GM04504 (cell line): ENCODE results near the gene RNASE3.
A peak's percentile ranks its signal among the peaks of the same experiment; 100 is the strongest.
"Not testable (repeated sequence)": the region's sequence is repeated elsewhere in the genome, so short reads cannot be mapped to it uniquely, and the experiment has no call there.

ENCODE experiments used
- DNase-seq: peaks from one replicate; pipeline ENCODE4 v3.0.0-alpha.2; 2012; ENCODE audit warnings: low read depth

RNASE3 gene

GRCh38 chr14:20891126-20891825 lies at the start of gene RNASE3:
Gene RNASE3 (plus strand): TSS chr14:20891385. CDS start chr14:20891687, 302 bp downstream.
- DNase-seq, result not testable (repeated sequence)

GRCh38 chr14:20846560-20846959 lies 44.6 kb upstream of the RNASE3 start:
- DNase-seq, result no peak

- DNase-seq, result no peak
These were observed 42.8 kb upstream of the RNASE3 start for GRCh38 chr14:20848316-20848954.

- no peak for DNase-seq
These were observed 42.1 kb upstream of the RNASE3 start for GRCh38 chr14:20848955-20849570.

GRCh38 chr14:20853042-20853441 lies 38.1 kb upstream of the RNASE3 start:
- no peak for DNase-seq

GRCh38 chr14:20855652-20856291 lies 35.4 kb upstream of the RNASE3 start:
- peak; percentile 26 for DNase-seq

- DNase-seq, result no peak
These were observed 34.0 kb upstream of the RNASE3 start for GRCh38 chr14:20857207-20857606.

GRCh38 chr14:20857630-20858261 lies 33.4 kb upstream of the RNASE3 start:
- peak; percentile 17 for DNase-seq

GRCh38 chr14:20866194-20866593 lies 25.0 kb upstream of the RNASE3 start:
- no peak for DNase-seq

GRCh38 chr14:20866963-20867362 lies 24.2 kb upstream of the RNASE3 start:
- DNase-seq, result no peak

- peak; percentile 24 for DNase-seq
These were observed 17.6 kb upstream of the RNASE3 start for GRCh38 chr14:20873370-20874177.

GRCh38 chr14:20877016-20877415 lies 14.2 kb upstream of the RNASE3 start:
- DNase-seq, result no peak

- no peak for DNase-seq
These were observed 12.5 kb upstream of the RNASE3 start for GRCh38 chr14:20878695-20879094.

- not testable (repeated sequence) for DNase-seq
These were observed 10.0 kb upstream of the RNASE3 start for GRCh38 chr14:20881229-20881628.

- DNase-seq, result not testable (repeated sequence)
These were observed 8.4 kb upstream of the RNASE3 start for GRCh38 chr14:20882787-20883186.

- DNase-seq, result not testable (repeated sequence)
These were observed 2.8 kb upstream of the RNASE3 start for GRCh38 chr14:20888411-20888810.

- not testable (repeated sequence) for DNase-seq
These were observed 4.1 kb downstream of the RNASE3 start for GRCh38 chr14:20895322-20895721.

- DNase-seq, result no peak
These were observed 13.3 kb downstream of the RNASE3 start for GRCh38 chr14:20904393-20905029.

GRCh38 chr14:20905676-20906075 lies 14.5 kb downstream of the RNASE3 start:
- no peak for DNase-seq

- no peak for DNase-seq
These were observed 16.0 kb downstream of the RNASE3 start for GRCh38 chr14:20907214-20907613.

- not testable (repeated sequence) for DNase-seq
These were observed 19.6 kb downstream of the RNASE3 start for GRCh38 chr14:20910822-20911221.
